BLaER1 (cell line): ENCODE data around the gene SYCE3.

Experiments used
- H3K27ac ChIP-seq: shearing (Covaris generic); formaldehyde crosslinking; 2 replicates; pipeline ENCODE4 v1.8.1; 2022
- H3K27me3 ChIP-seq: shearing (Covaris generic); formaldehyde crosslinking; 2 replicates; pipeline ENCODE4 v1.8.1; 2022
- H3K36me3 ChIP-seq: shearing (Covaris generic); formaldehyde crosslinking; 2 replicates; pipeline ENCODE4 v1.8.1; 2022
- H3K4me1 ChIP-seq: shearing (Covaris generic); formaldehyde crosslinking; 2 replicates; pipeline ENCODE4 v1.8.1; 2022
- H3K4me2 ChIP-seq: shearing (Covaris generic); formaldehyde crosslinking; 2 replicates; pipeline ENCODE4 v1.8.1; 2022
- H3K4me3 ChIP-seq: shearing (Covaris generic); formaldehyde crosslinking; 2 replicates; pipeline ENCODE4 v1.8.1; 2022
- H3K9ac ChIP-seq: shearing (Covaris generic); formaldehyde crosslinking; 2 replicates; pipeline ENCODE4 v1.8.1; 2022
- H3K9me3 ChIP-seq: shearing (Covaris generic); formaldehyde crosslinking; 2 replicates; pipeline ENCODE4 v1.8.1; 2022
- H4K20me1 ChIP-seq: shearing (Covaris generic); formaldehyde crosslinking; 2 replicates; pipeline ENCODE4 v1.8.1; 2022
- Cebpa-rat ChIP-seq: shearing (Covaris generic); IDR thresholded peaks from 2 replicates; pipeline ENCODE4 v1.8.1; 2022

SYCE3 gene

DNA sequence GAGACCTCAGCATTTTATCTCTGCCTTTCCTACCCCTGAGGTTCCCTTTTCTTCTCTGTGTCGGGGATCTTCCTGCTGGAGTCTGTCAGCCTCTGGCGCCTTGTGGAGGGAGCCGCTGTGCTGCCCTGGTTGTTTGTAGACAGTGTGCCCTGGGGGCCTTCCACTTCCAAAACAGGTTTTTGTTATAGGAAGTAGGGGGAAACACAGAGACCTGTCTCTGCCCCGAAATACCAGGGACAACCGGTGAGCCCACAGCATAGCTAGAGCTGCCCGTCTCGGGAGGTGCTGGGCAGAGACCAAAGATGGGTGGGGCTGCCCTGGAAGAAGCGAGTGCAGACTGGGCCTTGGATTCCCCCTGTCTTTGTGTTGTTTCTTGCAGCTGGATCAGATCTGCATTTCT is 46.7 kb downstream of the SYCE3 start:
- Histone ChIP-seq H3K9ac (peak overlapping the region; percentile 24; the same call in 1 of the 2 replicates), H3K27ac (no peak overlapping the region), H3K27me3 (no peaks in the 10 kb centered on the region), H3K4me2 (no peak overlapping the region), H3K4me3 (no peak overlapping the region), H3K36me3 (peaks cover 87% of the 10 kb centered on the region), H3K4me1 (peaks cover 17% of the 10 kb centered on the region; the same call in 1 of the 2 replicates), H3K9me3 (no peaks in the 10 kb centered on the region), H4K20me1 (peaks cover 69% of the 10 kb centered on the region)
- no peak for TF ChIP-seq Cebpa-rat

DNA sequence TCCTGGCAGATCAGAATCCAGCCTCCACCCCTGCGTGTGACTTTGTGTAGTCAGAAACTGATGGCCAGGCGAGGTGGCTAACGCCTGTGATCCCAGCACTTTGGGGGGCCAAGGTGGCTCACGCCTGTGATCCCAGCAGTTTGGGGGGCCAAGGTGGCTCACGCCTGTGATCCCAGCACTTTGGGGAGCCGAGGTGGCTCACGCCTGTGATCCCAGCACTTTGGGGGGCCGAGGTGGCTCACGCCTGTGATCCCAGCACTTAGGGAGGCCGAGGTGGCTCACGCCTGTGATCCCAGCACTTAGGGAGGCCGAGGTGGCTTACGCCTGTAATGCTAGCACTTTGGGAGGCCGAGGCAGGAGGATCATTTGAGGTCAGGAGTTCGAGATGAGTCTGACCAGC is 49.5 kb downstream of the SYCE3 start:
- H3K27me3 ChIP-seq = no peaks in the 10 kb centered on the region
- no peak overlapping the region for H3K4me2 ChIP-seq
- peaks cover 38% of the 10 kb centered on the region for H3K4me1 ChIP-seq
- no peak overlapping the region for H3K27ac ChIP-seq
- H3K36me3 ChIP-seq = peaks cover 68% of the 10 kb centered on the region
- no peaks in the 10 kb centered on the region for H3K9me3 ChIP-seq
- no peak overlapping the region; the same call in 1 of the 2 replicates for H3K9ac ChIP-seq
- H4K20me1 ChIP-seq = peaks cover 74% of the 10 kb centered on the region
- no peak overlapping the region for H3K4me3 ChIP-seq
- no peak for TF ChIP-seq Cebpa-rat

DNA sequence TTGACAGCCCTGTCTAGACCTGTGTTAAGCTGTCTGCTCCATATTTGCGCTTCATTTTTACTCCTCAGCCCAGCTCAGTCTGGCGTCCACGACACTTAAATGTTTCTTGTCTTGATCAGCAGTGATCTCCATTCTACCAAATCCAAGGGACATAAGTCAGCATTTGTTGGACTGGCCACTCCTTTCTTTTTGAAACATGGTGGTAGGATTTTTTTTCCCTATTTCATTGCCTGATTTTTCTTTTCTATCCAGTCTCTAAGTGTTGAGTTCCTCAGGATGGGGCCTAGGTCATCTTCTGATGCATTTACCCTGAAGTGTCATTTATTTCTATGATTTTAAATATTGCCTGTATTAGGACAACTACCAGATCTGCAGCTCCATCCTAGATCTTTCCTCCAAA is 53.8 kb downstream of the SYCE3 start:
- H3K36me3 ChIP-seq = peaks cover 49% of the 10 kb centered on the region
- no peaks in the 10 kb centered on the region for H3K9me3 ChIP-seq
- peaks cover 48% of the 10 kb centered on the region for H3K4me1 ChIP-seq
- H3K4me3 ChIP-seq = peak overlapping the region; percentile 73
- H3K4me2 ChIP-seq = peak overlapping the region; percentile 96
- peak overlapping the region; percentile 87; the same call in 1 of the 2 replicates for H3K27ac ChIP-seq
- peaks cover 61% of the 10 kb centered on the region for H4K20me1 ChIP-seq
- no peaks in the 10 kb centered on the region for H3K27me3 ChIP-seq
- H3K9ac ChIP-seq = peak overlapping the region; percentile 87
- no peak for TF ChIP-seq Cebpa-rat

DNA sequence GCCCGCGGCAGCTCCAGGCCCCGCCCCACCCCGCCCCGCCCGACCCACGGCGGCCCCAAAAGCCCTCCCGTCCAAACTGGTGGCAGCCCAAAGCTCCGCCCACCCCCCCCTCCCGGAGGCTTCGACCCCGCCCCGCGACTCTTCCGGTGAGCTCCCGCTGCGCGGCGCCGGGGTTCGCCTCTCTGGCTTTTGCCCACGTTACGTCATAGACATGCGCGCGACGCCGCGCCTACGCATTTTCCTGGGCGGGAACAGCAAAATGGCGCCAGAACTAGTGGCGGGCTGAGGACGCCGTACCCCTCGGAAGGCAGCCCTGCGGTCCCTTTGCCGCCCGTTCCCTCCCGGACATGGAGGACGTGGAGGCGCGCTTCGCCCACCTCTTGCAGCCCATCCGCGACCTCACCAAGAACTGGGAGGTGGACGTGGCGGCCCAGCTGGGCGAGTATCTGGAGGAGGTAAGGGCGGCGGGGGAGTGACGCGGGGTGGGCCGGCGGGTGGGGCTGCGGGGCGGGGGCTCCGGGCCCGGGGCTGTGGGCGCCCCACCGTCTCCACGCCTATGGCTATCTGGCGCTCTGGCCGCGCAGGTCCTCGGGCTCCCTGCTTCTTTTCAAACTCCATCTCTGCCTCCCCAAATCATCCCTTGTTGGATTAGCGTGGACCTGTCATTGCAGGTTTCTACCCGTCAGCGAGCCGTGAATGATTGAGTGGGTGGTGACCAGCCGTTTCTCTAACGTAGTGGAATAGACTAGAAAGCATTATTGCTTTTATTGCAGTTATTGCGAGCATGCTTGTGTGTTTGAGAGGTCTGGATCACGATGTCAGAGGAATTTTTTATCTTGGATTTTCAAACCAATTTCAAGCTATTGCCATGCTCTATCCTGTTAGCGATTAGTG is 54.5 kb downstream of the SYCE3 start, which contains the start of gene NCAPH2:
Gene NCAPH2 (plus strand): TSS at position 234 of the 894 bp plus-strand sequence. CDS start 114 bp downstream, at position 348.
- H4K20me1 ChIP-seq = peaks cover 55% of the 10 kb centered on the region
- H3K9ac ChIP-seq = peak within 1 kb of the TSS; percentile 92
- H3K4me3 ChIP-seq = peak within 1 kb of the TSS; percentile 94
- TF ChIP-seq Cebpa-rat = no peak
- H3K4me2 ChIP-seq = peak within 1 kb of the TSS; percentile 99
- peak within 1 kb of the TSS; percentile 89 for H3K27ac ChIP-seq
- peaks cover 48% of the 10 kb centered on the region for H3K4me1 ChIP-seq
- no peaks in the 10 kb centered on the region for H3K9me3 ChIP-seq
- no peaks in the 10 kb centered on the region for H3K27me3 ChIP-seq
- peaks cover 49% of the 10 kb centered on the region for H3K36me3 ChIP-seq

DNA sequence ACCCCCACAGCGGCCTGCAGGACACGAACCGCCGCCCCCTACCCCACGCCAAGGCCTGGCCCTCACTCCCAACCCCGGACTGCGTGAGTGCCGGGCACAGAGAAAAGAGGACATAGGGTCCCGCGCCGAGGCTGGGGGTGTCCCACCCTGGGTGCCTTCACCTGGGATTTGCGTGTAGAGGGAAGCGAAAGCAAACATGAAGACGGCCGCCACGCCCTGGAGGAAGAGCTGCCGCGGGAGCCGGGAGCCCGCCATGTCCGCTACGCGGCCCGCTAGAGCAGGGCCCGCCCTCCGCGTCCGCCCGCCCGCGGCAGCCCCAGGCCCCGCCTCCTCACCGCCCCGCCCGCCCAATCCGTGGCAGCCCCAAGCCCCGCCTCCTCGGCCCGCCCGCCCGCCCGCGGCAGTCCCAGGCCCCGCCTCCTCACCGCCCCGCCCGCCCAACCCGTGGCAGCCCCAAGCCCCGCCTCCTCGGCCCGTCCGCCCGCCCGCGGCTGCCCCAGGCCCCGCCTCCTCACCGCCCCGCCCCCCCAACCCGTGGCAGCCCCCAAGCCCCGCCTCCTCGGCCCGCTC is 55.2 kb downstream of the SYCE3 start, which contains the start of gene LMF2:
Gene LMF2 (minus strand): TSS at position 282 of the 570 bp plus-strand sequence. CDS start 27 bp downstream, at position 255.
- Histone ChIP-seq H3K36me3 (peaks cover 49% of the 10 kb centered on the region), H3K4me1 (peaks cover 56% of the 10 kb centered on the region), H3K4me3 (peak within 1 kb of the TSS; percentile 94), H3K9me3 (no peaks in the 10 kb centered on the region), H3K9ac (peak within 1 kb of the TSS; percentile 92), H3K27me3 (no peaks in the 10 kb centered on the region), H3K27ac (peak within 1 kb of the TSS; percentile 89), H4K20me1 (peaks cover 55% of the 10 kb centered on the region), H3K4me2 (peak within 1 kb of the TSS; percentile 99)
- no peak for TF ChIP-seq Cebpa-rat

DNA sequence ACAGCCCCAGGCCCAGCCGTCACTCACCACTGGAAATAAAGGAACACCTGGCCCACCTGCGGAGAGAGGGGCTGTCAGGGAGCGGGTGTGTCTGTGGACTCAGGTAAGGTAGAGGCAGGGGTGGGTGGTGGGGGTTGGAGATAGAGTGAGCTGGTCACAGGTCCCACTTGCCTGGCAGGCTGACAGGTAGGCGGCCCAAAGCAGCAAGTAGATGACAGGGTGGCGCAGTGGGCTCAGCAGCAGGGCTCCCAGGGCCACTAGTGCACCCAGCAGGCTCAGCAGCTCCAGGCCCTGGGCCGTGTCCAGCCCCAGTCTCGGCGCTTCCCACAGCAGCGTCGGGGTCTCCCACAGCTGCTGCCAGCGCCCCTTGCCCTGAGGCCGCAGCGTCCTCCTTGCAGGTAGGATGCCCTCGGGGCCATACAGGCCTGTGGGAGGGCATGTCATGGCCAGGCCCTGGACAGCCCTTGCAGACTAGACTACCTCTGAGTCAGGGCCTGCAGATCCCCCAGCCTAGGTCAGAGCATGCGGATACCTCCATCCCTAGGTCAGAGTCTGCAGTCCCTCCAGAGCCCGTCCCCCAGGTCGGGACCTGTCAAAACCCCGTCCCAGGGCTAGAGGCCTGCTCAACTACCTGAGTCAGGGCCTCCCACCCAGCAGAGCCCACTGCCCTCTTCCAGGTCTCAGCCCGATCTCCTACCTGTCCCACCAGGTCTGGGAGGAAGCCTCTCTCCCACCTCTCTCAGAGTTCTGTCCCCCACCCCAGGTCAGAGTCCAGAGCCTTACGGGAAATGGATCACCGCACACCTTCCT is 55.9 kb downstream of the SYCE3 start:
- Histone ChIP-seq H3K9me3 (no peaks in the 10 kb centered on the region), H3K9ac (peak overlapping the region; percentile 92), H3K27ac (peak overlapping the region; percentile 89), H3K4me1 (peaks cover 57% of the 10 kb centered on the region), H4K20me1 (peaks cover 56% of the 10 kb centered on the region), H3K4me3 (peak overlapping the region; percentile 94), H3K27me3 (no peaks in the 10 kb centered on the region), H3K36me3 (peaks cover 49% of the 10 kb centered on the region), H3K4me2 (peak overlapping the region; percentile 99)
- TF ChIP-seq Cebpa-rat = no peak

DNA sequence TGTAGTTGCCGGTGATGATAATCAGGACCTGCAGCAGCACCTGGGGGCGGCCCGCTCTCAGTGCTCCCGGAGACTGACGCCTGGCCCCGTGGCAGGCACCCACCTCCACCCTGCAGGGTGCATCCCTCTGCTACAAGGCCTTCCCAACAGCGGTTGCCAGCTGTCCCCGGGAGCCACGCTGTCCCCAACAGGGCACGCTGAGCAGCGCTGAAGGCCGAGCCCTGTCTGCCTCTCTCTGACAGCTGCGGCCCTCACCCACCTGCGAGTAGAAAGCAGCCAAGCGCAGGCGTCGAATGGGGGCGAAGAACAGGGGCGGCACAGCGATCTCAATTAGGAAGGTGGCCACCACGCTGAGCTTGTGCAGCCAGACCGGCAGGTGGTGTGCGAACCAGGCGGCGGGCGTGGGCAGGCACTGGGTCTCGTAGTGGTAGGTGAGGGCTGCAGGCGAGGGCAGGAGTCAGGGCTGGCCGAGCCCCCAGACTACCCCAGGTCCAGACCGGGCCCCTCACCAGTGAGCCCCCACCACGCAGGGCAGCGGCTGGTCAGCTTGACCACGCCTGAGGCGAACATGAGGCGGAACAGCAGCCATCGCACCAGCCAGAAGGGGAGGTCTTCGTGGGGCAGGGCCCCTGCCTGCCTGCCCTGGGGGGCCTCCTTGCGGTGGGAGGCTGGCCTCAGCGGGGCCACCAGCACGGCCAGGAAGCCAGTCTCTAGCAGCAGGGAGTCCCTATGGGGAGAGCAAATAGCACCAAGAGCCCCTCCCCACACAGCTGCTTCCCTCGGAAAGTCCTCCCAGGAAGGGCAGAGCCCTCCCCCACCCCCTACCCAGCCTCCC is 56.7 kb downstream of the SYCE3 start:
- Histone ChIP-seq H3K4me3 (peak overlapping the region; percentile 94), H3K27ac (peak overlapping the region; percentile 89), H3K4me1 (peaks cover 57% of the 10 kb centered on the region), H4K20me1 (peaks cover 56% of the 10 kb centered on the region), H3K36me3 (peaks cover 45% of the 10 kb centered on the region), H3K9ac (peak overlapping the region; percentile 92), H3K4me2 (peak overlapping the region; percentile 99), H3K9me3 (no peaks in the 10 kb centered on the region), H3K27me3 (no peaks in the 10 kb centered on the region)
- no peak for TF ChIP-seq Cebpa-rat

DNA sequence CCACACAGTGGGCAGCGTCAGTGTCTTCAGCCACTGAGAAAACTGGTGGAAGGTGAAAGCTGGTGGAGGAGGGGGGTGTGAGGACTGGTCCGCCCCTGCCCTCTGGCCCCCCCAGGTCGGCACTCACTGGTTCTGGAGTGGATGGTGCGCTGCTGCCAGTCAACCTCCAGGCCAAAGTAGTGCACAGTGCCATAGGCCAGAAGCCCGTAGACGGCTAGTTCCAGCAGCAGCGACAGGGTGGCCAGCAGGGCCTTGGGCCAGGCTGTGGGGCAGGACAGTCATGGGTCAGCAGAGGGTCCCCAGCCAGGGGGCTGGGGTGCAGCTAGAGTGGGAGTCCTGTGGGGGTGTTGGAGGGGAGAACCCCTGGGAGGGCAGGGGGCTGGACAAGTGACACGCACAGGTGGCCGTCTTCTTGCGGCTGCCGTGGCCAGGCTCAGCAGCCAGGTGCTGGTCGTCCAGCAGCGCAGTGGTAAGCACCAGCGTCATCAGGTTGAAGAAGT is 57.4 kb downstream of the SYCE3 start:
- H3K4me2 ChIP-seq = peak overlapping the region; percentile 99
- H3K9ac ChIP-seq = peak overlapping the region; percentile 92
- no peak overlapping the region for H3K4me3 ChIP-seq
- H3K27me3 ChIP-seq = no peaks in the 10 kb centered on the region
- no peak for TF ChIP-seq Cebpa-rat
- no peaks in the 10 kb centered on the region for H3K9me3 ChIP-seq
- peaks cover 56% of the 10 kb centered on the region for H4K20me1 ChIP-seq
- H3K27ac ChIP-seq = peak overlapping the region; percentile 89
- peaks cover 41% of the 10 kb centered on the region for H3K36me3 ChIP-seq
- peaks cover 55% of the 10 kb centered on the region for H3K4me1 ChIP-seq
